Liver (tissue), 9 donors: ENCODE measurements around the gene DDR1. TPM values are rescaled to one million over a fixed set of nuclear protein-coding genes. Genes with fewer than 3 reads are reported as not detected.

Experiments used
- DNase-seq: peaks from one replicate; pipeline ENCODE4 v3.0.0-alpha.2; 2017; ENCODE audit warnings: low spot score
- H3K27ac ChIP-seq, 2 donors: one replicate each; pipeline ENCODE4 v1.7.0; 2013; ENCODE audit warnings: inconsistent platforms in 2 of 2, low read length in 2 of 2, control low read depth in 1 of 2, low read depth in 1 of 2, mild to moderate bottlenecking in 1 of 2
- H3K27me3 ChIP-seq, 4 donors: one replicate each; pipeline versions ENCODE4 v1.6.1 to v1.7.0; 2013; ENCODE audit warnings: low read length in 3 of 4, inconsistent platforms in 1 of 4, mild to moderate bottlenecking in 1 of 4, moderate library complexity in 1 of 4; ENCODE audit not compliant: control insufficient read depth in 4 of 4, insufficient read depth in 4 of 4
- H3K36me3 ChIP-seq, 4 donors: one replicate each; pipeline versions ENCODE4 v1.6.1 to v1.7.0; 2013; ENCODE audit warnings: low read length in 3 of 4, mild to moderate bottlenecking in 3 of 4, low read depth in 1 of 4, moderate library complexity in 1 of 4; ENCODE audit not compliant: control insufficient read depth in 4 of 4, insufficient read depth in 3 of 4
- H3K4me1 ChIP-seq, 4 donors: one replicate each; pipeline versions ENCODE4 v1.6.1 to v1.7.0; 2013; ENCODE audit warnings: low read length in 3 of 4, mild to moderate bottlenecking in 3 of 4, moderate library complexity in 1 of 4; ENCODE audit not compliant: control insufficient read depth in 4 of 4, insufficient read depth in 4 of 4
- H3K4me3 ChIP-seq, 3 donors: one replicate each; pipeline versions ENCODE4 v1.6.1 to v1.7.0; 2013; ENCODE audit warnings: low read length in 3 of 3, control low read depth in 1 of 3, low read depth in 1 of 3, mild to moderate bottlenecking in 1 of 3
- H3K9ac ChIP-seq, 2 donors: one replicate each; pipeline ENCODE4 v1.7.0; 2013; ENCODE audit warnings: low read length in 2 of 2, mild to moderate bottlenecking in 2 of 2, moderate library complexity in 2 of 2, control low read depth in 1 of 2, low read depth in 1 of 2
- H3K9me3 ChIP-seq, 4 donors: one replicate each; pipeline versions ENCODE4 v1.6.1 to v1.7.0; 2013; ENCODE audit warnings: low read length in 3 of 4; ENCODE audit not compliant: control insufficient read depth in 4 of 4
- CTCF ChIP-seq: fragments of 150-350 bp; IDR thresholded peaks from 2 replicates; pipeline ENCODE4 v1.5.1; 2017; ENCODE audit warnings: improper control_type of control experiment, low read depth, low read length; ENCODE audit not compliant: missing input control
- EGR1 ChIP-seq, 2 donors: IDR thresholded peaks; 2 replicates each; pipeline ENCODE4 v1.6.1; 2016 to 2018; ENCODE audit warnings: antibody characterized with exemption in 2 of 2, low read depth in 2 of 2
- FOXA1 ChIP-seq: IDR thresholded peaks from 2 replicates; pipeline ENCODE4 v1.6.1; 2016; ENCODE audit warnings: antibody characterized with exemption
- FOXA2 ChIP-seq: IDR thresholded peaks from 2 replicates; pipeline ENCODE4 v1.6.1; 2016; ENCODE audit warnings: antibody characterized with exemption
- HNF4A ChIP-seq, 2 donors: conservative IDR thresholded peaks; 2 replicates each; pipeline ENCODE4 v1.6.1; 2016; ENCODE audit warnings: antibody characterized with exemption in 2 of 2, mild to moderate bottlenecking in 2 of 2
- HNF4G ChIP-seq: IDR thresholded peaks from 2 replicates; pipeline ENCODE4 v1.6.1; 2016; ENCODE audit warnings: antibody characterized with exemption
- JUND ChIP-seq, 2 donors: IDR thresholded peaks; 2 replicates each; pipeline ENCODE4 v1.6.1; 2016; ENCODE audit warnings: antibody characterized with exemption in 2 of 2
- NR2F2 ChIP-seq: IDR thresholded peaks from 2 replicates; pipeline ENCODE4 v1.6.1; 2016; ENCODE audit warnings: antibody characterized with exemption
- RAD21 ChIP-seq, 2 donors: IDR thresholded peaks; 2 replicates each; pipeline ENCODE4 v1.6.1; 2016; ENCODE audit warnings: antibody characterized with exemption in 2 of 2, mild to moderate bottlenecking in 2 of 2
- REST ChIP-seq: IDR thresholded peaks from 2 replicates; pipeline ENCODE4 v1.6.1; 2016; ENCODE audit warnings: antibody characterized with exemption, mild to moderate bottlenecking
- SP1 ChIP-seq: IDR thresholded peaks from 2 replicates; pipeline ENCODE4 v1.6.1; 2018; ENCODE audit warnings: antibody characterized with exemption, mild to moderate bottlenecking
- TAF1 ChIP-seq: conservative IDR thresholded peaks from 2 replicates; pipeline ENCODE4 v1.6.1; 2016; ENCODE audit warnings: antibody characterized with exemption, mild to moderate bottlenecking
- YY1 ChIP-seq: IDR thresholded peaks from 2 replicates; pipeline ENCODE4 v1.6.1; 2016; ENCODE audit warnings: antibody characterized with exemption, mild to moderate bottlenecking
- ZBTB33 ChIP-seq: IDR thresholded peaks from 2 replicates; pipeline ENCODE4 v1.6.1; 2016; ENCODE audit warnings: antibody characterized with exemption
- WGBS: extraction: QIAGEN DNeasy Blood & Tissue Kit; methylation state at CpG from one replicate; pipeline ENCODE4 v1.1.7; 2013; 5-methylcytosine and 5-hydroxymethylcytosine counted together
- polyA plus RNA-seq, 2 donors: library from polyadenylated mRNA; stranded (reverse) in 1 of 2; unstranded in 1 of 2; fragments of 200-250 nt in 1 of 2; fragments of >200 nt in 1 of 2; fragmentation: Nextera tagmentation in 1 of 2; extraction: Ambion mirVana in 1 of 2; gene quantifications; one replicate each; pipeline versions ENCODE4 v1.2.1 to v1.2.3, GENCODE V29; 2013 to 2015
- total RNA-seq, 2 donors: library from RNA; depleted of rRNA; stranded (reverse); fragments of >200 nt; gene quantifications; one replicate each; pipeline ENCODE4 v1.2.3, GENCODE V29; 2014
- donor health status: healthy.
- donor health status: healthy.
- donor health status: healthy.
- donor health status: healthy.
- donor health status: healthy.

The DDR1 gene
- total and polyA plus RNA-seq, 4 donors: 1.2 to 5.3 (median 4.4) TPM

- no peaks in the 10 kb centered on the region for H3K36me3 ChIP-seq
Measured at GRCh38 chr6:30861257-30862048, 22.9 kb upstream of the DDR1 start.

GRCh38 chr6:30862156-30862875 is 22.0 kb upstream of the DDR1 start:
- Histone ChIP-seq H3K36me3 (no peaks in the 10 kb centered on the region), H3K27ac (no peak overlapping the region), H3K9me3 (no peaks in the 10 kb centered on the region), H3K27me3 (no peaks in the 10 kb centered on the region), H3K9ac (no peak overlapping the region), H3K4me1 (no peaks in the 10 kb centered on the region), H3K4me3 (no peak overlapping the region)
- 79% methylated on average over 10 of the region's 10 CpGs for WGBS
- DNase-seq: no peak
- TF ChIP-seq SP1 (no peak), REST (no peak), YY1 (no peak), RAD21 (IDR thresholded peaks at IDR 0.05) (no peak), HNF4A (conservative IDR thresholded peaks at IDR 0.05) (no peak), TAF1 (no peak), EGR1 (IDR thresholded peaks at IDR 0.05; ENCODE audit: low read depth in 2 of 2) (no peak), NR2F2 (no peak), FOXA1 (no peak), FOXA2 (no peak), HNF4G (no peak), ZBTB33 (no peak)

More at GRCh38 chr6:30861257-30862048, 22.9 kb upstream of the DDR1 start:
- 84% methylated on average over 3 of the region's 3 CpGs for WGBS
- Histone ChIP-seq H3K9ac (no peak overlapping the region), H3K4me1 (no peaks in the 10 kb centered on the region), H3K27me3 (no peaks in the 10 kb centered on the region), H3K9me3 (no peaks in the 10 kb centered on the region), H3K4me3 (no peak overlapping the region), H3K27ac (no peak overlapping the region)
- DNase-seq: no peak
- TF ChIP-seq YY1 (no peak), HNF4G (no peak), EGR1 (IDR thresholded peaks at IDR 0.05; ENCODE audit: low read depth in 2 of 2) (no peak), HNF4A (conservative IDR thresholded peaks at IDR 0.05) (no peak), CTCF (no peak), ZBTB33 (no peak), NR2F2 (no peak), SP1 (no peak), FOXA1 (no peak), JUND (IDR thresholded peaks at IDR 0.05) (no peak)
